Liver (tissue), 3 donors: Measurements from ENCODE around the gene GRIK2.

Experiments
- ATF3 ChIP-seq: IDR thresholded peaks from 2 replicates; pipeline ENCODE4 v1.6.1; 2016; ENCODE audit warnings: antibody characterized with exemption
- CTCF ChIP-seq: fragments of 150-350 bp; IDR thresholded peaks from 2 replicates; pipeline ENCODE4 v1.5.1; 2017; ENCODE audit warnings: improper control_type of control experiment, low read depth, low read length; ENCODE audit not compliant: missing input control
- HNF4G ChIP-seq: IDR thresholded peaks from 2 replicates; pipeline ENCODE4 v1.6.1; 2016; ENCODE audit warnings: antibody characterized with exemption
- MAX ChIP-seq: IDR thresholded peaks from 2 replicates; pipeline ENCODE4 v1.6.1; 2016; ENCODE audit warnings: antibody characterized with exemption
- RAD21 ChIP-seq, 2 donors: IDR thresholded peaks; 2 replicates each; pipeline ENCODE4 v1.6.1; 2016; ENCODE audit warnings: antibody characterized with exemption in 2 of 2, mild to moderate bottlenecking in 2 of 2
- REST ChIP-seq: IDR thresholded peaks from 2 replicates; pipeline ENCODE4 v1.6.1; 2016; ENCODE audit warnings: antibody characterized with exemption, mild to moderate bottlenecking
- TAF1 ChIP-seq: conservative IDR thresholded peaks from 2 replicates; pipeline ENCODE4 v1.6.1; 2016; ENCODE audit warnings: antibody characterized with exemption, mild to moderate bottlenecking
- YY1 ChIP-seq: IDR thresholded peaks from 2 replicates; pipeline ENCODE4 v1.6.1; 2016; ENCODE audit warnings: antibody characterized with exemption, mild to moderate bottlenecking
- ZBTB33 ChIP-seq: IDR thresholded peaks from 2 replicates; pipeline ENCODE4 v1.6.1; 2016; ENCODE audit warnings: antibody characterized with exemption
- donor health status: healthy.
- donor health status: healthy.

- no peak for TF ChIP-seq CTCF
- no peak for TF ChIP-seq TAF1
- no peak for TF ChIP-seq HNF4G
- TF ChIP-seq YY1, result no peak
- TF ChIP-seq REST, result no peak
- TF ChIP-seq RAD21 (IDR thresholded peaks at IDR 0.05), result no peak
- TF ChIP-seq MAX, result no peak
- no peak for TF ChIP-seq ATF3
- no peak for TF ChIP-seq ZBTB33
Observed at GRCh38 chr6:101666256-101666655, 272.7 kb downstream of the GRIK2 start.
